Stimulated activated CD8-positive, alpha-beta memory T cell treated with anti-CD3 and anti-CD28 coated beads, Interleukin-15, amount 100 ng/mL, for 48 hours (primary cell): Measurements from ENCODE around the gene CYP2U1.
A peak's percentile ranks its signal among the peaks of the same experiment; 100 is the strongest.

Experiments used
- DNase-seq, 2 donors: peaks; one replicate each; pipeline ENCODE4 v3.0.0-alpha.2; 2020; ENCODE audit warnings: low read depth in 2 of 2

Gene CYP2U1

DNA sequence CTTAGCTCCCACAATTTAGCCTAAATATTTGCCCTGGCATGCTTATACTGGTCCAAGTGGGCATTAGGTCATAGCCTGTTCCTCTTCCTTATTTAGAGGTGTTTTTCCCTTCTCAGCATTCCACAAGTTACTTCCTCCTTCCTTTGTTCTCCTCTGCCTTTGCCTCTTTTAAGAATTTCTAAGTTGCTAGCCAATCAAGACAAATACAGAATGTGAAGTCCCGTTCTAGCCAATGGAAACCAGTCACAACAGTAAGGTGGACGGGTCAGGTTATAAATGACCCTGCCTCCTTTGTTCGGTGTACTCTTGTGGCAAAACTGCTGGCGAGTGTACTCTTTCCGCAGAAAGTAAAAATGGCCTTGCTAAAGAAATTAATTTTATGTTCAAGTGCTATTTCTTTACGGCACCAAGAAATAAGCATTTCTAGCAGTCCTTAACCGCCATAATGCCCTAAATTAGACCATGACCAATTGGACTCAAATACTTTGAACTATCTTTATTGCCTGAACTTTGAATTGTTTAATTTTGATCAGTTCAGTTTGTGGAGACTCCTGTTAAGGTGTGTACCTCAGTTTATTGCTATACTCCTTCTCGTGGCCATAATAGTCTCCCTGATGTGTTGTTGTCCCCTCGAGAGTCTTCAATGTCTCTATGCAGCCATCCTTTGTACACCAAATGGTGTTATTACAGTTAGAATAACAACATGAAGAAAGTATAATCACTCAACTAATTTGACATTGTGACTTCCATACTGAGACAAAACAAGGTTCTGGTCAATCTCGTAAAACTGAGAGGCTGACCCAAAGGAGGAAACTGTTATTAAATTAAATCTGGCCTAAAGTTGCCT lies 56.8 kb downstream of the CYP2U1 start:
- no peak for DNase-seq

- no peak for DNase-seq
Measured at GRCh38 chr4:107988763-107989035, 57.4 kb downstream of the CYP2U1 start.

DNA sequence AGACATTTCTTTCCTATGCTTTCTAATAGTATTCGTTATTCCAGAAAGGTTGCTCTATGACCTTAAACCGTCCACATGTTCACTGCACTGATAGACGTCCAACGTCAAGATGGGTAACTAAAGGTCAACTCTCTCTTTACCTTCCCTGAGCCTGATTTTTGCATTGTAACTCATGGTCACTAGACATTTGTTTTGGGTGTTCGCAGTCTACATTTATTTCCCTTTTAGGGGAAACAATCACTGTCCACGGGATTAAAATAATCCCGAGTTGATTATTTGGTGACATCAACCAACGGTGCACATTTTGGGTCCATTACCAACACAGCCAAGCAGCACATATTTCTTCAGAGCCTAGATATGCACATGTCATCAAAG lies 57.8 kb downstream of the CYP2U1 start:
- no peak for DNase-seq

DNA sequence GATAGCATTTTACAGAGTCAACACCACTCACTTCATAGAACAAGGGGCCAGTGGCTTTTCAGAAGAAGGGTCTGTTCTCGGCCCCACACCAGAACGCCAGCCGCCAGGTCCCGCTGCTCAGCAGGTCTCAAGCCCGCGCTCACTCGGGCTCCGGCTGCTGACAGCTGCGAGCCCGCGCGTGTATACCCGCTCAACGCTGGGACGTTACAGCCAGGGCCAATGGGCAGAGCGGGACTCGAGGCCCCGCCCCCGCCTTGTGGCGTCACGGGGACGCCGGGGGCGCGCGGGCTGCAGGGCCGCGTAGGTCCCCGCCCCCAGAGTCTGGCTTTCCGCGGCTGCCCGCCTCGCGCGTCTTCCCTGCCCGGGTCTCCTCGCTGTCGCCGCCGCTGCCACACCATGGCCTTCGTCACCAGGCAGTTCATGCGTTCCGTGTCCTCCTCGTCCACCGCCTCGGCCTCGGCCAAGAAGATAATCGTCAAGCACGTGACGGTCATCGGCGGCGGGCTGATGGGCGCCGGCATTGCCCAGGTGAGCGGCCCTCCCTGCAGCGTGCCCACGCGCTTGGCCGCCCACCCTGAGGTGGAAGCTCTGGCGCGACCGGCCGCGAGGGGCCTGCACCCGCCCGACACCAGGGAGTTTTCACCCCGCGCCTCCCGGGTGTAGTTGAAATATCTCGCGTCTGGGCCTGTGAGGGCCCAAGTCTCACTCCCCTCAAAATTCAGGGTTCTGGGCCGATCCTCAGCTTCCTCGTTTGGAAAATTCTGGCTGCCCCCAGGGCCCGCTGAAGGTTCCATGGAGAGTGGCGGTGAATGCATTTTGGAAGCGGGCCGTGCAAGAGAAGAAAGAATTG lies 58.4 kb downstream of the CYP2U1 start, which contains the start of gene HADH:
HADH (plus strand) TSS at position 353 of the 850 bp plus-strand sequence; CDS start at position 397, 44 bp downstream.
- peak; percentile 92 to 94 for DNase-seq

GRCh38 chr4:107991945-107992630 lies 60.7 kb downstream of the CYP2U1 start:
- no peak for DNase-seq

DNA sequence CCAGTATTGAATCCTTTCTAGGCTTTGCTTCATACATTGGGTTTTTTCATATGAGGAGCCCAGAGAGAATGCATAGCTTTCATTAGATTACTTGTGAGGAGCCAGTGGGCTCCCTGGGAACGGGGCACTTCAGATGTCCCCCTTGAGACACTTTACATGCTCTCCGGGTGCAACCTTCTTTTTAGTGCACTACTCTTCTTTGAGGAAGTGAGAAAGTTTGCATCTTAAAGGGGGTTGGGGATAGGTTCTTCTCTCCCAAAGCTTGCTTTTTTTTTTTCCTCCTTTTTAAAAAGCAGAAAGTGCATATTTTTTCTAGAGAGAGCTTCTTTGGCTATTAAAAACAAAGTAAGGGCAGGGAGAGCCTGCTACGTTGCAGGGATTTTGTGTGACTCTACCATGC lies 62.6 kb downstream of the CYP2U1 start:
- no peak for DNase-seq

GRCh38 chr4:107994894-107995293 lies 63.5 kb downstream of the CYP2U1 start:
- DNase-seq: no peak

GRCh38 chr4:107996949-107997788 lies 65.8 kb downstream of the CYP2U1 start:
- DNase-seq: no peak

- DNase-seq: no peak
Measured at GRCh38 chr4:107997794-107998193, 66.4 kb downstream of the CYP2U1 start.

GRCh38 chr4:107999932-108000539 lies 68.7 kb downstream of the CYP2U1 start:
- no peak for DNase-seq

GRCh38 chr4:108001540-108002135 lies 70.3 kb downstream of the CYP2U1 start:
- DNase-seq: no peak
